Stimulated activated CD8-positive, alpha-beta memory T cell treated with anti-CD3 and anti-CD28 coated beads, Interleukin-4, amount 100 ng/mL, for 4 hours (primary cell): ENCODE results near the gene BCAM.
"Not testable (repeated sequence)": the region's sequence is repeated elsewhere in the genome, so short reads cannot be mapped to it uniquely, and the experiment has no call there.

ENCODE experiments used
- DNase-seq, 2 donors: peaks; one replicate each; pipeline ENCODE4 v3.0.0-alpha.2; 2020; ENCODE audit warnings: low read depth in 2 of 2, low spot score in 1 of 2

Gene BCAM

GRCh38 chr19:44808463-44809371, at the start of gene BCAM:
TSS of gene BCAM (plus strand) at chr19:44809103. CDS start at chr19:44809125, 22 bp downstream.
- DNase-seq: no peak

GRCh38 chr19:44762038-44762437, 46.9 kb upstream of the BCAM start:
- no peak for DNase-seq

- no peak for DNase-seq
These were observed 43.6 kb upstream of the BCAM start for GRCh38 chr19:44765033-44765948.

DNA sequence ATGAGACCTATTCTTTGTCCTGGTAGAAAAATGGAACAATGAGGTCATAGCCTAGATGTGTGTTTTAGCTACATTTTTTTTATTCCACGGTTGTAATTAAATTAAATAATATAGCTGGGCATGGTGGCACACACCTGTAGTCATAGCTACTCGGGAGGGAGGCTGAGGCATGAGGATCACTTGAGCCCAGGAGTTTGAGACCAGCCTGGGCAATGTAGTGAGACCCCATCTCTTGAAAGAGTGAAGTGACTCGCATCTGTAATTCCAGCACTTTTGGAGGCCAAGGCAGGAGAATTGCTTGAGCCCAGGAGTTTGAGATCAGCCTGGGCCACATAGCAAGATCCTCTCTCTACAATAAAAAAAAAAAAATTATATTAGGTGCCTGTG, 43.0 kb upstream of the BCAM start:
- no peak for DNase-seq

DNA sequence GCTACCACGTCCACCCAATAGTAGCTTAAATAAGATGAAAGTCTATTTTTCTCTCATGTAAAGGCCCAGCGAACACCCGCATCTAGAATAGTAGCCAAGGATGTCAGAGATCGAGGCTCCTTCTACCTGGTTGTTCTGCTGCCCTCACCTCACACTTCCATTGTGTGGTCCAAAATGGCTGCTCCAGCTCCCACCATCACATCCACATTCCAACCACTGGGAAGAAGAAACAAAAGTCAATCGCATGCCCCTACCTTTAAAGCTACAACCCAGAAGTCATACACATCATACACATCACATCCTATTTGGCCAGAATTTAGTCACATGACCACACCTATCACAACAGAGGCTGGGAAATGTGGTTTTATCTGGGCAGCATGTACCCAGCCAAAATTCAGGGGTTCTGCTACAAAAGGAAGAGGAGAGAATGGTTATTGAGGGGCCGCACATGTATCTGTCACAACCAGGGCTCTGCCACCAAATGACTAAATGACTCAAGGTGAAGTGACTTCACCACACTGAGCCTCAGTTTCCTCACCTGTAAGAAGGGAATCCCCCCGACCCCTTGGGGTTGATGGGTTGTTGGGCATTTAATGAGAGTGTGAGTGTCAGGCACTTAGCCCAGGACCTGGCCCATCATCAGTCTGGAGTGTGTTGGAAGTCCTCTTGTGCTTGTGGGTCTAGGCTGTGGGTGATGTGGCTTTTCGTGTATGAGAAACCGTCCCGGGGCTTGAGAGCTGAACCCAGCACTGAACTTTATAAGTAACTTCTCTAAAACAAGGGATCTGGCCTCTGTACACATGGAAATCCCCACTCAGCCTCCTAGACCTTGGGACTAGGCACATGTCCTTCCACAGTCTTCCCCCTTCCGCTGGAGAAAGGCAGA, 41.4 kb upstream of the BCAM start:
- DNase-seq: no peak

GRCh38 chr19:44770550-44771257, 38.2 kb upstream of the BCAM start:
- DNase-seq: peak; percentile 93 to 98

GRCh38 chr19:44772144-44772543, 36.8 kb upstream of the BCAM start:
- DNase-seq: not testable (repeated sequence)

DNA sequence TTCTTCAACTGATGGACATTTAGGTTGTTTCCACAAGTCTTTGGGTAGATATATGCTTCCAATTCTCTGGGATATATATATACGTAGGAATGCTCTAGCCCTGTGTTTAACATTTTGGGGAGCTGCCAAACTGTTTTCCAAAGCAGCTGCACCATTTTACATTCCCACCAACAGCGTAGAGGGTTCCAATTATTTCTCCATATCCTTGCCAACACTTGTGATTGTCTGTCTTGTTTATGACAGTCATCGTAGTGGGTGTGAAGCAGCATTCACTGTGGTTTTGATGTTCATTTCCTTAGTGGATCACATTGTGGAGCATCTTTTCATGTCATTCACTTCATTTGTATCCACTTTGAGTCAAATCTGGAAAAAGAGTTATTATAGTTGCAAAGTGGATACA, 35.9 kb upstream of the BCAM start:
- no peak for DNase-seq

GRCh38 chr19:44775676-44776240, 33.1 kb upstream of the BCAM start:
- DNase-seq: no peak

- DNase-seq: no peak
These were observed 32.4 kb upstream of the BCAM start for GRCh38 chr19:44776402-44777096.

DNA sequence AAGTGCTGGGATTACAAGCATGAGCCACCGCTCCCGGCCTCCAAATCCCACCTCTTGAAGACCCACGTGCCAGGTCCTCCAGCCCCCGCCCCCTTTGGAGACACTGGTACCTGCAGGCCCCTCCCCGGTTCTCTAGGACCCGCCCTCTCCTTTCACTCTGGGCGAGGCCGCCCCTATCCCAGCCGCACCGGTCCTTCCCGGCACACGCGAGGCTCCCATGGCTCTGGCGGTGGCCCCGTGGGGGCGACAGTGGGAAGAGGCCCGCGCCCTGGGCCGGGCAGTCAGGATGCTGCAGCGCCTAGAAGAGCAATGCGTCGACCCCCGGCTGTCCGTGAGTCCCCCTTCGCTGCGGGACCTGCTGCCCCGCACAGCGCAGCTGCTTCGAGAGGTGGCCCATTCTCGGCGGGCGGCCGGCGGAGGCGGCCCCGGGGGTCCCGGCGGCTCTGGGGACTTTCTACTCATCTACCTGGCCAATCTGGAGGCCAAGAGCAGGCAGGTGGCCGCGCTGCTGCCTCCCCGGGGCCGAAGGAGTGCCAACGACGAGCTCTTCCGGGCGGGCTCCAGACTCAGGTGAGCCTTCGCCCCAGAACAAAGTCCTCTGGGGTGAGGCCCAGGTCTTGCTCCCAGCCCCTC, 31.1 kb upstream of the BCAM start, which contains the start of gene CBLC:
Gene CBLC, plus strand, starts transcription at position 176 of the 633 bp plus-strand sequence. Its CDS starts 42 bp downstream, at position 218.
- no peak for DNase-seq

DNA sequence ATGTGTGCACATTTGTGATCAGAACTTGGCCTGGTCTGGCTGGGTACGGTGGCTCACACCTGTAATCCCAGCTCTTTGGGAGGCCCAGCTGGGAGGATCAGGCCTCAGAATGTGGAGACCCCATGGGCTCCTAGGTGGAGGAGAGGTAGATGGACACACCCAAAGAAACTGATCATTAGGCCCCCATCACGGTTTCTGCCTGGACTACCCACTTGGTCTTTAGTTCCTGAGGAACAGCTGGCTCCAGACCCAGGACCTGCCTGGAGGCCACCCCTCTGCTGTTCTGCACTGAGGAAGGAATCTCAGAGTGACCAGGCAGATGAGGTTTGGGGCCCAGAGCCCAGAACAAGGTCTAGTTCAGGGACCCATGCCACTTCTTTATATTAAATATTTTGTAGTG, 29.8 kb upstream of the BCAM start:
- no peak for DNase-seq

DNA sequence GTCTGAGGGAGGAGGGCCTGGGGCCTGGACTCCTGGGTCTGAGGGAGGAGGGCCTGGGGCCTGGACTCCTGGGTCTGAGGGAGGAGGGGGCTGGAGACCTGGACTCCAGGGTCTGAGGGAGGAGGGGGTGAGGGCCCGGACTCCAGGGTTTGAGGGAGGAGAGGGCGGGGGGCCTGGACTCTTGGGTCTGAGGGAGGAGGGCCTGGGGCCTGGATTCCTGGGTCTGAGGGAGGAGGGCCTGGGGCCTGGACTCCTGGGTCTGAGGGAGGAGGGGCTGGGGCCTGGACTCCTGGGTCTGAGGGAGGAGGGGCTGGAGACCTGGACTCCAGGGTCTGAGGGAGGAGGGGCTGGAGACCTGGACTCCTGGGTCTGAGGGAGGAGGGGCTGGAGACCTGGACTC, 27.2 kb upstream of the BCAM start:
- not testable (repeated sequence) for DNase-seq

GRCh38 chr19:44782729-44783128, 26.2 kb upstream of the BCAM start:
- no peak for DNase-seq

DNA sequence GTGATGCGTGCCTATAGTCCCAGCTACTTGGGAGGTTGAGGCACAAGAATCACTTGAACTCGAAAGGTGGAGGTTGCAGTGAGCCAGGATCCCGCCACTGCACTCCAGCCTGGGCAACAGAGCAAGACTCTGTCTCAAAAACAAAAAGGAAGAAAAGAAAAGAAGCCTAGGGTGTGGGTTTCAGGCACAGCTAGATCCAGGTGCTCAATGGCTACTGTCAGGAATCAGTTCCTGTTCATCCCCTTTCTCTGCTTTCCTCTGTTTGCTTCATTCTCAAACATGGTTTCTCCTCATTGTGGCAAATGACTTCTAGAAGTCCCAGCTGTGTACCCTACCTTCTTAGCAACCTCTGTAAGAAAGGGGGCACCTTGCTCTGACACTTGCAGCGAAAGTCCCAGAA, 25.4 kb upstream of the BCAM start:
- no peak for DNase-seq

- no peak for DNase-seq
These were observed 23.6 kb upstream of the BCAM start for GRCh38 chr19:44785271-44785670.

GRCh38 chr19:44785993-44786392, 22.9 kb upstream of the BCAM start:
- DNase-seq: no peak

DNA sequence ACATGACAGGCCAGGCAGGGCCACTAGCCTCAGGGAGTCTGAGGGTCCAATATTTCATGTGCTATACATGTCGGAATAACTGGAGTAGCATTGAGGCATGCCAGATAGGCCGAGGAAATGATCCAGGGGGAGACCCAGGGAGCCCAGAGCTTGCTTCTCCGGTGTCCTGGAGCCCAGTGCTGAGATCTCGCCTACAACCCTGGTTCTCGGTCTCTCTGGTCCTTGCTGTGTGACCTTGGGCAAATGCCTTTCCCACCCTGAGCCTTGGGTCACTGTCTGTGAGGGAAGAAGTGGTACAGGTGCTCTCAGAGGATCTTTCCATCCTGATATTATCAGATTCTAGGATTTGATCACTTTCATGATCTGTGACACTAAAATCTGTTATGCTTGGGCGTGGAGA, 19.9 kb upstream of the BCAM start:
- no peak for DNase-seq
